ENCODE results near the gene RNF112.
A peak's percentile ranks its signal among the peaks of the same experiment; 100 is the strongest.

The RNF112 gene

DNA sequence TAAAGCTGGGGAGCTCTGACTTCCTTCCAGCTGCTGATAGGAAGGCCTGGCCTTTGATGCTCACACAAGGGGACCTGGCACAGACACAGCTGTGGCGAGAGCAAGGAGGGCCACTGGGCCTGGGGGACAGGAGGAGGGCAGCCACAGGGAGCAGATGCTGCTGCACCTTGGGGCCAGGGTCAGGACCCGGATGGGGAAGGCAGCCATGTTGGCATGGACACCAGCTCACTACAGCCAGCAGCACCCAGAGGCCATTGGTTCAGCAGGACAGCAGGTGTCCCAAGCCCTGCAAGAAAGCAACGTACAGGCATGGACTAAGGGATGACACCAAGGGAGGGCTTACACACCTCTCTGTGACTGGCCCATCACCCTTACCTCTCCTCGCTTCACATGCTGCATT, 8.0 kb upstream of the RNF112 start:
- TF ChIP-seq, protein P1, sequence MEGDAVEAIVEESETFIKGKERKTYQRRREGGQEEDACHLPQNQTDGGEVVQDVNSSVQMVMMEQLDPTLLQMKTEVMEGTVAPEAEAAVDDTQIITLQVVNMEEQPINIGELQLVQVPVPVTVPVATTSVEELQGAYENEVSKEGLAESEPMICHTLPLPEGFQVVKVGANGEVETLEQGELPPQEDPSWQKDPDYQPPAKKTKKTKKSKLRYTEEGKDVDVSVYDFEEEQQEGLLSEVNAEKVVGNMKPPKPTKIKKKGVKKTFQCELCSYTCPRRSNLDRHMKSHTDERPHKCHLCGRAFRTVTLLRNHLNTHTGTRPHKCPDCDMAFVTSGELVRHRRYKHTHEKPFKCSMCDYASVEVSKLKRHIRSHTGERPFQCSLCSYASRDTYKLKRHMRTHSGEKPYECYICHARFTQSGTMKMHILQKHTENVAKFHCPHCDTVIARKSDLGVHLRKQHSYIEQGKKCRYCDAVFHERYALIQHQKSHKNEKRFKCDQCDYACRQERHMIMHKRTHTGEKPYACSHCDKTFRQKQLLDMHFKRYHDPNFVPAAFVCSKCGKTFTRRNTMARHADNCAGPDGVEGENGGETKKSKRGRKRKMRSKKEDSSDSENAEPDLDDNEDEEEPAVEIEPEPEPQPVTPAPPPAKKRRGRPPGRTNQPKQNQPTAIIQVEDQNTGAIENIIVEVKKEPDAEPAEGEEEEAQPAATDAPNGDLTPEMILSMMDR (conservative IDR thresholded peaks at IDR 0.05; ENCODE audit: low read depth), result no peak
- POLR2A ChIA-PET (ENCODE audit: low non-redundant PET), result no interaction called here
- H3K27ac ChIP-seq, result no peak overlapping the region
- no peak for DNase-seq (ENCODE audit: low spot score)
- CTCF ChIA-PET, result interaction anchor here (0.6 to 0.7 kb wide), 2 partner anchors 102 to 105 kb away, joined by 3 to 5 read pairs; no protein-coding TSS in a partner anchor

DNA sequence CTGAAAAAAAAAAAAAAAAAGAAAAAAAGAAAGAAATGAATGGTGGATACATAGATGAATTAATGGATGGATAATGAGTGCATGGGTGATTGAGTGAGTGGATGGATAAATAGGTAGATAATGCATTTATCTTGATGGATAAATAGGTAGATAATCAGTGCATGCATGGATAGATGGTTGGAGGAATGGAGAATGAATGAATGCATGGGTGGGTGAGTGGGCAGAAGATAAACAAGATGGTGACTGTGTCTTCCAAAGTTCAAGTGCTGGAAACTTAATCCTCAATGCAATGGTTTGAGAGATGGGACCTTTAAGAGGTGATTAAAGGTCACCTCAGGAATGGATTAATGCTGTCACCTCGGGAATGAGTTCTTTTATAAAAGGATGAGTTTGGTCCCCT, 6.8 kb upstream of the RNF112 start:
- TF ChIP-seq, protein P1 (conservative IDR thresholded peaks at IDR 0.05; ENCODE audit: low read depth), result no peak
- H3K27ac ChIP-seq, result no peak overlapping the region
- POLR2A ChIA-PET (ENCODE audit: low non-redundant PET), result no interaction called here
- no peak for DNase-seq (ENCODE audit: low spot score)
- CTCF ChIA-PET, result no interaction called here

DNA sequence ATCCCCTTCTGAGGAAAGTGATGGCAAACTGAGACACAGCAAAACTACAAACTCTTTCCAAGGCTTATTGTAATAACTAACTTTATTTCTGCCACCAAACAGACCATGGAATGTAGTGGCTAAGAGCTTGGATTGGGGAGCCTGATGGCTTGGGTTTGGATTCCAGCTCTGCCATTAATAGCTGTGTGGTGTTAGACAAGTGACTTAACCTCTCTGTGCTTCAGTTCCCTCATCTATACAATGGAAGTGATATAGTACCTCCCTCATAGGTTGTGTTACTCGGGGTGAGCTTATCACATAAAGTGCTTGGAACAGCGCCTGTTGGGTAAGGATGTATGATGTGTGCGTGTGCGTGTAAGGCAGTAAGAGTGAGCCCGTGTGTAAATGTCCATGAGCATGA, 5.9 kb upstream of the RNF112 start:
- no peak for DNase-seq (ENCODE audit: low spot score)
- ChIA-PET CTCF (no interaction called here), POLR2A (ENCODE audit: low non-redundant PET) (no interaction called here)
- no peak overlapping the region for H3K27ac ChIP-seq
- TF ChIP-seq, protein P1 (conservative IDR thresholded peaks at IDR 0.05; ENCODE audit: low read depth), result no peak

DNA sequence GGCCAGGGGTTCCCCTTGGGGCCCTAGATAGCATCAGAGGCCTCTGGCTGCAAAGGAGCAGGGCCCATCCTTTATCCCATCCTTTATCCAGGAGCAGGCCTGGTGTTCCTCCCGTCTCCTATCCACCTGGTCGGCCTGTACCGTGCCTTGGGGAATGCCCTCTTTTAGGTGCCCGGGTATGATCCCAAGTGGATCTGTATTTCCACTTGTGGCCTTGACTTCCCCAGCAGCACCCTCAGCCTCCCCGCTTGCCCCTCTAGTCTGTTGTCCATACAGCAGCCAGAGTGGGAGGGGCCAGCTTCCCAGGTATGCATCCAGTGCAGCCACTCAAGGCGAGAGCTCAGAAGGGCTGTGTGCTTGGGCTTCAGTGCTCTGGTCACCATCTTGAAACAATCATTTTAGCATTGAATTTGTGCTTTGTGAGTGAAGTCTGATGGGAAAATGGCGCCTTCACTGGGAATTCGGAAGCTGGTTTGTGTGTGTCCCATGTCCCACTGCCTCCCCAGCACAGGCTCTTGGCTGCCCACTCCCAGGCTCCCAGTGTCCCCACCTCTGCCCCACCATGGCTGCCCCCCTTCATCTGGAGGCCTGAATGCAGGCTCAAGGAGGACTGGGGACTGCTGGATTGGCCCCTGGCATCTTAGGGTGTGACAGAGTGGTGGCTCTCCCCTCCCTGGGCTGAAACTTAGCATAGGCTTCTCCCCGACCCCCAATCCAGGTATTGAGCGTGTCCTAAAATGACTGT, 3.3 kb upstream of the RNF112 start:
- DNase-seq (ENCODE audit: low spot score), result no peak
- no peak overlapping the region for H3K27ac ChIP-seq
- ChIA-PET CTCF (no interaction called here), POLR2A (ENCODE audit: low non-redundant PET) (no interaction called here)
- TF ChIP-seq, protein P1 (conservative IDR thresholded peaks at IDR 0.05; ENCODE audit: low read depth), result no peak

DNA sequence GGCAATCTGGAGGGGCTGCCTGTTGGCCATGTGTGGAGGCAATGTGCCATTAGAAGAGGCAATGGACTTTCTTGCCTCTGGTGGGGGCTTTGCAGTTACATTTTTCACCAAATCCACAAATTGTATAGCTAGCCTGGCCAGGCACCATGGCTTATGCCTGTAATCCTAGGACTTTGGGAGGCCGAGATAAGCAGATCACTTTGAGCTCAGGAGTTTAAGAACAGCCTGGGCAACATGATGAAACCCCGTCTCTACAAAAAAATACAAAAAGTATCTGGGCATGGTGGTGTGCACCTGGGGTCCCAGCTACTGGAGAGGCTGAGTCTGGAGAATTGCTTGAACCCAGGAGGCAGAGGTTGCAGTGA, 2.7 kb upstream of the RNF112 start:
- ChIA-PET CTCF (interaction anchor here (0.6 to 0.7 kb wide), 2 partner anchors 43 to 45 kb away, joined by 3 read pairs; no protein-coding TSS in a partner anchor), POLR2A (ENCODE audit: low non-redundant PET) (no interaction called here)
- TF ChIP-seq, protein P1 (conservative IDR thresholded peaks at IDR 0.05; ENCODE audit: low read depth), result no peak
- H3K27ac ChIP-seq, result no peak overlapping the region
- DNase-seq (ENCODE audit: low spot score), result no peak

DNA sequence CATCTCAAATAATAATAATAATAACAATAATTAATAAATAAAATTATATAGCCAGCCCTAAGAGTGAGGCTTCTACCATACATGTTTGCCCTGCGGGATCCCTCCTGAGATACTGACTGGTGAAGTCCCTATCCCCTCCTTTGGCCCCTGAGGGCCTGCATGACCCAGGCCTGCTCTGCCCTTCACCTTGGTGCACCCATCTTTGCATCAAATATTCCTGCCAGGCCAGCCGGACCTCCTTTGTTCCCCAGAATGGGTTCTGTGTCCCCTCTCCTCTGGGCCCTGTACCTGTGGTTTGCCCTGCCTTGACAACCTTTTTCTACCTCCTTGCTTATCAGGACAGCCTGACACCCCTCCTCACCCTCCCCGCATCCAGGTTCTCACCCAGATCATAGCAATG, 2.0 kb upstream of the RNF112 start:
- H3K27ac ChIP-seq, result peak overlapping the region; percentile 47; the same call in 1 of the 2 replicates
- ChIA-PET POLR2A (ENCODE audit: low non-redundant PET) (no interaction called here), CTCF (interaction anchor here (1.0 kb wide), 1 partner anchor 39 kb away, joined by 3 read pairs; no protein-coding TSS in a partner anchor)
- DNase-seq (ENCODE audit: low spot score), result no peak
- TF ChIP-seq, protein P1 (conservative IDR thresholded peaks at IDR 0.05; ENCODE audit: low read depth), result no peak

Data from RWPE1 (cell line).